22Rv1 (cell line): Measurements from ENCODE around the gene FAM24A.

Source experiments
- ZFX ChIP-seq: fragments of 450-650 bp; IDR thresholded peaks from 2 replicates; pipeline ENCODE4 v1.6.1; 2017; ENCODE audit warnings: antibody characterized with exemption, borderline replicate concordance
- TF ChIP-seq, protein P1 (sequence below): fragments of 450-650 bp; IDR thresholded peaks from 2 replicates; pipeline ENCODE4 v1.5.1; 2017; ENCODE audit warnings: mild to moderate bottlenecking

DNA sequence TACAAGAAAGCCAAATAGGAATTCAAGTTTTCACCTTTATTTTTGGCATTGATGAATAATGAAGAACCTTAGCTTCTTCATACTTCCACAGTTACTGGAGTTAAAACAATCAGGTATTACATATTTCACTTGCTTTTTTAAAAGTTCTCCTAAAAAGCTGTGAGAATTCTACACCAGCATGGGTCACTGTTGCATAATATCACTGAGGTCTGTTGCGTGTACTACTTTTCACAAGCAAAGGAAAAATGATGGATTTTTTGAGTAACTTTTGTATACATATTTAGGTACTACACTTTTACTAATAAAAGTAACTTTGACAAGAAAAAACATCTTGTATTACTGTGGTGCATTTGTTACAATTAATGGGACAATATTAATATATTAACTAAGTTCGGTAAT lies 46.2 kb upstream of the FAM24A start:
- TF ChIP-seq, protein P1, sequence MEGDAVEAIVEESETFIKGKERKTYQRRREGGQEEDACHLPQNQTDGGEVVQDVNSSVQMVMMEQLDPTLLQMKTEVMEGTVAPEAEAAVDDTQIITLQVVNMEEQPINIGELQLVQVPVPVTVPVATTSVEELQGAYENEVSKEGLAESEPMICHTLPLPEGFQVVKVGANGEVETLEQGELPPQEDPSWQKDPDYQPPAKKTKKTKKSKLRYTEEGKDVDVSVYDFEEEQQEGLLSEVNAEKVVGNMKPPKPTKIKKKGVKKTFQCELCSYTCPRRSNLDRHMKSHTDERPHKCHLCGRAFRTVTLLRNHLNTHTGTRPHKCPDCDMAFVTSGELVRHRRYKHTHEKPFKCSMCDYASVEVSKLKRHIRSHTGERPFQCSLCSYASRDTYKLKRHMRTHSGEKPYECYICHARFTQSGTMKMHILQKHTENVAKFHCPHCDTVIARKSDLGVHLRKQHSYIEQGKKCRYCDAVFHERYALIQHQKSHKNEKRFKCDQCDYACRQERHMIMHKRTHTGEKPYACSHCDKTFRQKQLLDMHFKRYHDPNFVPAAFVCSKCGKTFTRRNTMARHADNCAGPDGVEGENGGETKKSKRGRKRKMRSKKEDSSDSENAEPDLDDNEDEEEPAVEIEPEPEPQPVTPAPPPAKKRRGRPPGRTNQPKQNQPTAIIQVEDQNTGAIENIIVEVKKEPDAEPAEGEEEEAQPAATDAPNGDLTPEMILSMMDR = no peak
- no peak for TF ChIP-seq ZFX
